ENCODE data around the gene CAMK2B. TPM values are rescaled to one million over a fixed set of nuclear protein-coding genes. Genes with fewer than 3 reads are reported as not detected.
A peak's percentile ranks its signal among the peaks of the same experiment; 100 is the strongest.

CAMK2B gene
- total RNA-seq, 1 experiment from 2014 or later, result 0.14 TPM

GRCh38 chr7:44333911-44334733, 8.7 kb upstream of the CAMK2B start:
- in situ Hi-C loops (cut with HindIII; ENCODE audit: low pct_unique_long_range_greater_than_20kb, low sequenced_read_pairs), result no loop called here
- no peak for DNase-seq (ENCODE audit: low read depth)

DNA sequence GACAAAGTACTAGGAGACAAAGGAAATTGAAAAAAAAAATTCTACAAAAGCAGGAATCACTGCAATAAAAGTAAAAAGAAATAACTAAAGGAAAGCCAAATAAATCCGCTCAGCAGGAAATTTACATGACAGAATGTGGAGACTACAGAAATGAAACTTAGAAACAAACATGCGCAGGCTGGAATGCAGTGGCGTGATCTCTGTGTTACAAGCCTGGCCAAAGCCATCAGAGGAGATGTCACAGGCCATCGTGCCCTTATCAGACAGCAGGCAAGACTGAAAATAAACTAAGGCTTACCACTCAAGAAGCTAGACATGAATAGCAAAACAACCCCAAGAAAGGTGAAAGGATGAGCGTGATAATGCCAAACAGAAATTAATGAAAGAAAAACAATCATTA, 6.3 kb upstream of the CAMK2B start:
- DNase-seq (ENCODE audit: low read depth), result no peak

DNA sequence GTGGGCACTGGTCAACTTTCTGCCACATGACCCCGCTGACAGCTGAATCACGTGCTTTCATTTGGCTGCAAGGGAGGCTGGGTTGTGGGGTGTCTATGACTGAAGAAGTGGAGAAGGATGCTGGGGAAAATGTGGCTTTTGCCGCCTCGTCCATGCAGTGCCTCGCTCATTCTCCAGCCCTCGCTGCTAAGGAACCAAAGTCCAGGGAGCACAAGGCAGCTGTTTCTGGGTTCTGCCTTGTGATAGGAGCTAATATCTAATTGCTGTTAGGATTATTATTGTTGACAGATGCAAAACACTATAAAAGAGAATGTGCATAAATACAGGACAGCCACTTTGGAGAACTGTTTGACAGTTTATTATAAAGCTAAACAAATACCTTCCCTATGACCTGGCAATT, 4.9 kb upstream of the CAMK2B start:
- no peak for DNase-seq (ENCODE audit: low read depth)

More for the DNA sequence above, 6.3 kb upstream of the CAMK2B start:
- in situ Hi-C loops (cut with HindIII; ENCODE audit: low pct_unique_long_range_greater_than_20kb, low sequenced_read_pairs), result no loop called here

GRCh38 chr7:44329888-44330287, 4.5 kb upstream of the CAMK2B start:
- in situ Hi-C loops (cut with HindIII; ENCODE audit: low pct_unique_long_range_greater_than_20kb, low sequenced_read_pairs), result no loop called here
- DNase-seq (ENCODE audit: low read depth), result no peak

More for the DNA sequence above, 4.9 kb upstream of the CAMK2B start:
- in situ Hi-C loops (cut with HindIII; ENCODE audit: low pct_unique_long_range_greater_than_20kb, low sequenced_read_pairs), result no loop called here

DNA sequence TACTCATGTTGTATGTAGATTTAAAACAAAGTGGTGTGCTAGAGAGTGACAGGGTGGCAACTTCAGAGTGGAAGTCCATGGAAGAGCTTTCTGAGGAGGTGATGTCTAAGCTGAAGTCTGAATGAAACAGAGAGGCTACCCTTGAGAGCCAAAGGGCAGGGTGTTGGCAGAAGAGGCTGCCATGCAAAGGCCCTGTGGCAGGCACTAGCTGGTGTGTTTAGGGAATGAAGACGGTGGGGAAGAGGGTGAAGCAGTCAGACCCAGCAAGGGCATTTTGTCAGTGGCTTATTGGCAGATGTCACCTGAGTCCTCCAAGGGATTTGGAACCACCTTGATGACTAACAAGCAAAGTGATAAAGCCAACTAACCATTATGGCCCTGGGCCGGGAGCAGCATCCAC, 3.7 kb upstream of the CAMK2B start:
- in situ Hi-C loops (cut with HindIII; ENCODE audit: low pct_unique_long_range_greater_than_20kb, low sequenced_read_pairs), result no loop called here
- no peak for DNase-seq (ENCODE audit: low read depth)

DNA sequence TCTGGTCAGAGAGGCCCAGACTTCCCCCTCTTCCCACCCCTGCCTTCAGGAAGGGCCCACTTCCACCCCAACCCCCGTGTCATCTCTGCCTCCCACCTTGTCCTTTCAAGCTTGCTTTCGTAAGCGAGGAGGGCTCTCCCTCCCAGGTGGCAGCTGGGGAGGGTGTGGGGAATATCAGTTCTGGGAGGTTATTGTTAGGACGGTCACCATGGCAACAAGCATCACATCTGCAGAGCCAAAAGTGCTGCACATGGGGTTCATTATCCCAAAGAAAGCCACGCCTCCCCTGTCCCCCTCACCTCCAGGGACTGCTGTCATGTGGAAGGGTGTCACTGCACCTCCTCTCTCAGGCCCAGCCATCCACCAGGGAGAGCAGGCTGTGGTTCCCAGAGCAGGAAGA, 2.6 kb upstream of the CAMK2B start:
- in situ Hi-C loops (cut with HindIII; ENCODE audit: low pct_unique_long_range_greater_than_20kb, low sequenced_read_pairs), result no loop called here
- no peak for DNase-seq (ENCODE audit: low read depth)

DNA sequence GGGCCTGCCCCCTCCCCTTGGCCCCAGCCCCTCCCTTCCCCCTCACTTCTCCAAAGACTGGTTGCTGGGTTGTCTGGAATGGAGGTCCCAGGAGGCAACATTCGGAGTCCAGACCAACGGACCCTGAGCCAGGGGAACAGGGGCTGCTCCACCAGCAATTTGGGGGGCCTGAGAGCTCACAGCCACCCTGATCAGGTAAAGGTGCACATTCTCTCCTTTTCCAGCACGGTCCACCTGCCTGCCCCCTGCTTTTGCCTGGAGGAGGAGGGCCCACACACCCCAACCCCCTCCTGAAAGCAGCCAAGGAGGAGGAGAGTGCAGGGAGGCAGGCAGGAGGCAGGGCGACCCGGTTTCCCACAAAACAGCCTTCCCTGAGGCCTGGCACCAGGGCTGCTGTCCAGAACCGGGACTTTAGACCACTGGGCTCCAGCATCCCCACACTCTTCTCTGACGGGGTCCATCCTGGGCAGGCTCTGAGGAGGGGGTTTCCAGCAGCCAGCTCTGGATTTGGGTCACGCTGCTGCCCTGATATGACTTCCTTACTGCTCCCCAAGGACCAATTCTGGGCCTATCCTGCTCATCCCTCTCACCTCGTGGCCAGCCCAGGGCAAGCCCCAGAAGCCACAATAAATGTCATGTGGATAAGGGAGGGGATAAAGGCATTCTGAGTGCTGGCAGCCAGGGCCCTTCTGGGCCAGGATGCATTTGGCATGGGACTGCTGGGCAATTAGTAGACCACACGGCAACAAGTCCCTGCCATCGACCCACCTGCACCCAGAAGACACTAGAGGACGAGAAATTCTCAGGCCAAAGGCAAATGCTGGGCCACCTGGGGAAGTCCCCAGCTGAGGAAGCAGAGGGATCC, 1.1 kb upstream of the CAMK2B start:
- DNase-seq (ENCODE audit: low read depth), result no peak
- in situ Hi-C loops (cut with HindIII; ENCODE audit: low pct_unique_long_range_greater_than_20kb, low sequenced_read_pairs), result no loop called here

DNA sequence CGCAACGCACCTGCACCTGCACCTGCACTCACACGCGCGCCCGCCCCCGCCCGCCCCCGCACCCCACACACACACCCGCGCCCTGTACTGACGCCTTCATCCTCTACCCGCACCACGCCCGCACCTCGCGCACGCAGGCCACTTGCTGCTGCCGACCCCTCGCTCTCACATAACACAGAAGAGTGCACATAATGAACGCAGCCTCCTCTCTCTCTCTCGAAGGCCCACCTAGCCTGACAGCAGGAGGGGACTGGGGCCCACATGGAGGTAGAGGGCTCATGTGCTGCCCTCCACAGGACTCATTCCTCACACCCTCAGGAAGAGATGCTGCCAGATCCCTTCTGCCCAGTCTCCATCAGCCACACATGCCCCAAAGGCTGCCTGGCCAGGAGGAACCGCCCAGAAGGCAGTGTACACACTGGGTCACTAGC, 432 bp upstream of the CAMK2B start:
- no peak for DNase-seq (ENCODE audit: low read depth)
- in situ Hi-C loops (cut with HindIII; ENCODE audit: low pct_unique_long_range_greater_than_20kb, low sequenced_read_pairs), result no loop called here

- DNase-seq (ENCODE audit: low read depth), result no peak
- in situ Hi-C loops (cut with HindIII; ENCODE audit: low pct_unique_long_range_greater_than_20kb, low sequenced_read_pairs), result no loop called here
These were observed 753 bp downstream of the CAMK2B start for GRCh38 chr7:44324481-44325200.

DNA sequence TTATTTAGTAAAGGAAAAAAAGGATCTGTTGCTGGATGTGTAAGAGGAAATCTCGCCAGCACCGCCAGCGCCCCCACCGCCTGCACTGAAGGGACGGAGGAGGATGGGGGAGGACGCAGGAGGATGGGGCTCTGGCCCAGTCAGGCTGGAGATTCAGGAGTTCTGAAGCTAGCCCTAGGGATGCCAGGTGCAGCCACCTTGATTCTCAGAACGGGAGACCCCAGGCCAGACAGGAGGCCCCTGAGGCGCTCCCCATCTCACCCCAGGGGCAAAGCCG, 1.3 kb downstream of the CAMK2B start:
- in situ Hi-C loops (cut with HindIII; ENCODE audit: low pct_unique_long_range_greater_than_20kb, low sequenced_read_pairs), result no loop called here
- DNase-seq (ENCODE audit: low read depth), result no peak

GRCh38 chr7:44323381-44324203, 1.8 kb downstream of the CAMK2B start:
- no peak for DNase-seq (ENCODE audit: low read depth)
- in situ Hi-C loops (cut with HindIII; ENCODE audit: low pct_unique_long_range_greater_than_20kb, low sequenced_read_pairs), result no loop called here

GRCh38 chr7:44322631-44323363, 2.6 kb downstream of the CAMK2B start:
- DNase-seq (ENCODE audit: low read depth), result peak; percentile 46
- in situ Hi-C loops (cut with HindIII; ENCODE audit: low pct_unique_long_range_greater_than_20kb, low sequenced_read_pairs), result no loop called here

- DNase-seq (ENCODE audit: low read depth), result no peak
- in situ Hi-C loops (cut with HindIII; ENCODE audit: low pct_unique_long_range_greater_than_20kb, low sequenced_read_pairs), result no loop called here
These were observed 3.6 kb downstream of the CAMK2B start for GRCh38 chr7:44321796-44322195.

DNA sequence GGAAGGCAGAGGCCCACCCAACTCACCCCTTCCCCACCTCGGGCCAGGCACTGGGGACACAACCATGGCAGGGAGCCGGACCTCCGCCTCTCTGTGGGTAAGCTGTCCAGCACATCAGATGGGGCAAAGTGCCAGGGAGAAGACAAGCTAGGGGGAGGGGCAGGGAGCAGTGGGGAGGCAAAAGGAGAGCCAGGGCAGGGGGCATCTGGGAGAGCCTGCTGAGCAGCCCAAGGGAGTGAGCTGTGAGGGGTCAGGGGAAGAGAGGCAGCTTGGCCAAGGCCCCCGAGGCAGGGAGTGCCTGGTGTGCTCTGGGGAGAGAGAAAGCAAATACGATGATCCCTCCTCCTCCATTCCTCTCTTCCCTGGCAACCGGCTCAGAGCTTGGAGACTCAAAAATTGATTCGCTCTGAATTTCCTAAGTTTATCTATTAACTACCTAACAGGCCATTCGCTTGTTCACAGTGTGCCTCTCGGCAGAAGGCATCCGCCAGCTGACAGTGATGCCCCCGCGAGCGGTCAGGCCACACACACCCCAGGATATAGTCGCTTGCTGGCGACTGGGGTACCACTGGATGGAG, 4.5 kb downstream of the CAMK2B start:
- peak; percentile 23 for DNase-seq (ENCODE audit: low read depth)
- in situ Hi-C loops (cut with HindIII; ENCODE audit: low pct_unique_long_range_greater_than_20kb, low sequenced_read_pairs), result no loop called here

DNA sequence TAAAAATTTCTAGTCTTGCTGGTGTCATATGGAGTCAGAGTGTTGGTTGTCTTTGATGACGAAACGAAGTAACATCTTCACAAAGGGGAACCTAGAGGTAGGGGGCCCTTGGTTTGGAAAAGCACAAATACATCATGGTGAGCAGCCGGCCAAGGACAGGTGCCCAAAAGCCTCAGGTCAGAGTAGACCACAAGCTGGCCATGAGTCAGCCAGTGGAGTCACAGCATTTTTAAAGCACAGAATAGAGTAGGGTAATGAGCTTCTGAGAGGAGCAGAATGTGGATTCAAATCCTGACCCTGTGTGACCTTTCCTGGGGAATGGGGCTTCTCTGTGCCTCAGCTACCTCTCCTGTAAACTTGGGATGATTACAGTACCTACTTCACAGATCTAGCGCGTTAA, 5.3 kb downstream of the CAMK2B start:
- no peak for DNase-seq (ENCODE audit: low read depth)
- in situ Hi-C loops (cut with HindIII; ENCODE audit: low pct_unique_long_range_greater_than_20kb, low sequenced_read_pairs), result no loop called here

GRCh38 chr7:44318332-44318731, 7.1 kb downstream of the CAMK2B start:
- DNase-seq (ENCODE audit: low read depth), result no peak
- in situ Hi-C loops (cut with HindIII; ENCODE audit: low pct_unique_long_range_greater_than_20kb, low sequenced_read_pairs), result no loop called here

DNA sequence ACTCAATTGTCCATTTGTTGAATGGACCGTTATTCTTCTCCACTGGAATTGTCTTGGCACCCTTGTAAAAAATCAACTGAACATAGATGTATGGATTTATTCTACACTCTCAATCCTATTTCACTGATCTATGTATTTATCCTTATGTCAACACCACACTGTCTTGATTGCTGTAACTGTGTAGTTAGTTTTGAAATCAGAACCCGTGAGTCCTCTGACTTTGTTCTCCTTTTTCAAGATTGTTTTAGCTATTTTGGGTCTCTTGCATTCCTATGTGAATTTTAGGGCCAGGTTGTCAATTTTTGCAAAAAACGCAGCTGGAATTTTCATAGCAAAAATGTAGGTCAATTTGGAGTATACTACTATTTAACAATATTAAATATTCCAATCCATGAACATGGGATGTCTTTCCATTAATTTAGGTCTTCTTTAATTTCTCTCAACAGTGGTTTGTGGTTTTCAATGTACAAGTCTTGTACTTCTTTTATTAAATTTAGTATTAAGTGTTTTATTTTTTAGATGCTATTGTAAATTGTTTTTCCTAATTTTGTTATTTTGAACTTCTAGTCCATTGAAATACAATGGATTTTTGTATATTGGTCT, 10.0 kb downstream of the CAMK2B start:
- in situ Hi-C loops (cut with HindIII; ENCODE audit: low pct_unique_long_range_greater_than_20kb, low sequenced_read_pairs), result no loop called here
- no peak for DNase-seq (ENCODE audit: low read depth)
